OCI-M1 (cell line): ENCODE data around the gene CHRM2.

Source experiments
- DNase-seq: peaks from one replicate; lab custom pipeline; 2025; lab: John Stamatoyannopoulos, UW

The CHRM2 gene

GRCh38 chr7:137026176-137026500, 157.7 kb downstream of the CHRM2 start:
- DNase-seq, result no peak

- no peak for DNase-seq
Measured at GRCh38 chr7:137032436-137032835, 164.0 kb downstream of the CHRM2 start.

DNA sequence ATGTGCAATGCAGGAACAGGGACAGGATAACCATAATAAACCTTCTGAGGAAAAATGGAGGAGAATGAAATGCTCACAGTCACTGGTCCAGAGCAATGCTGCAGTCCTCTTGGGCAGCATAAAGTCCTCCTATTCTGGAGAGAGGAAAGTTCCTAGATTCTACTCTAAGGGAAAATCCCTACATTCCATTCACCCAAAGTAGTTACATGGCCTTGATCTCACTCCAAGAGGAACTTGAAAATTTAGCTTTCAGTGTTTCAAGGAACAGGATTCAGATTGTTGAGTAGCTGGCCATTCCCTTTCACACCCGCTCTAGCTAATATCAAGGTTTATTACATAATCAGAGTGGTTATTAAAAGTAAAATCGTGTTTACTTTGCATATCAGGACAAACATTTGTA, 168.3 kb downstream of the CHRM2 start:
- no peak for DNase-seq

GRCh38 chr7:137038706-137039105, 170.3 kb downstream of the CHRM2 start:
- DNase-seq, result no peak

GRCh38 chr7:137040745-137041144, 172.3 kb downstream of the CHRM2 start:
- peak; percentile 1 for DNase-seq

DNA sequence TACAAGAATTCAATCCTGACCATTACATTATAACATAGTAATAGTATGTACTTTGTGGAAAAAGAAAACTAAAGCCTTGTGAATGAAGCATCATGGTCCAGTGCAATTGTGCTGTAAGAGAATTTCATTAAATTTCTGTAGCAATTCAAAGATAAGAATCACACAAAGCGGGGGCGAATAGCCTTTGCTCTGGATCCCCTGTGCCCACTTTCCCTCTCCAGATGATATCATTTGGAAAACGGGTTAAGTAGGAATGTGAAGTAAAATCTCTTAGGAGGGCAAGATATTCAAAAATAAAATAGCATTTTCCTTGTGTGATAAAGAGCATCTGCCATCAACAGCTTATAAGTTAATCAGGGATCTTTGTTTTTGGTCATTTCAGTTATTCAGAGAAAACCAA, 177.1 kb downstream of the CHRM2 start:
- no peak for DNase-seq

- no peak for DNase-seq
Measured at GRCh38 chr7:137069249-137069963, 201.0 kb downstream of the CHRM2 start.
